IMR-90 (cell line): ENCODE measurements around the gene DTD1. TPM values are rescaled to one million over a fixed set of nuclear protein-coding genes. Genes with fewer than 3 reads are reported as not detected.

Experiments used
- ATAC-seq: fragments of 200-7000 bp; cut with Tn5 transposase; 2 replicates; pipeline ENCODE4 v1.9.1; 2020; ENCODE audit warnings: low read depth, mild to moderate bottlenecking, moderate library complexity
- BruUV-seq: library from RNA; stranded (reverse); fragments of 400-500 nt; replicated peaks from 2 replicates; lab custom pipeline; 2021; lab: Mats Ljungman, UMichigan
- CTCF ChIA-PET: fragments of 300-600 bp; formaldehyde crosslinking; extraction: SDS; loops from one replicate; lab custom pipeline; 2021; ENCODE audit warnings: antibody characterized with exemption; lab: Yijun Ruan, JAX
- POLR2A ChIA-PET: fragments of 300-600 bp; sonication (Branson Sonifier 250); formaldehyde crosslinking; loops from one replicate; lab custom pipeline; 2022; ENCODE audit warnings: antibody characterized with exemption; ENCODE audit not compliant: unreplicated experiment; lab: Charles Lee
- DNase-seq: peaks from one replicate; pipeline ENCODE4 v3.0.0; 2013
- H2AFZ ChIP-seq: replicated peaks from 2 replicates; pipeline ENCODE3; 2013; ENCODE audit warnings: low read length, mild to moderate bottlenecking; ENCODE audit not compliant: poor library complexity
- H2AK5ac ChIP-seq: 2 replicates; pipeline ENCODE4 v1.6.1; 2013; ENCODE audit warnings: low read depth, low read length, inconsistent platforms
- H2AK9ac ChIP-seq: replicated peaks from 2 replicates; pipeline ENCODE3; 2013; ENCODE audit warnings: mild to moderate bottlenecking, low read depth, low read length, moderate library complexity; ENCODE audit not compliant: poor library complexity
- H2BK120ac ChIP-seq: 2 replicates; pipeline ENCODE4 v1.6.1; 2013; ENCODE audit warnings: low read depth, low read length, inconsistent platforms
- H2BK15ac ChIP-seq: 3 replicates; pipeline ENCODE4 v1.6.1; 2013; ENCODE audit warnings: low read depth, low read length, inconsistent platforms
- H2BK20ac ChIP-seq: 2 replicates; pipeline ENCODE4 v1.6.1; 2013; ENCODE audit warnings: low read depth, mild to moderate bottlenecking, inconsistent platforms, low read length, moderate library complexity
- H2BK5ac ChIP-seq: 2 replicates; pipeline ENCODE4 v1.6.1; 2013; ENCODE audit warnings: mild to moderate bottlenecking, low read depth, low read length, inconsistent platforms; ENCODE audit not compliant: poor library complexity, severe bottlenecking
- H3K14ac ChIP-seq: replicated peaks from 2 replicates; pipeline ENCODE4 v1.6.1; 2013; ENCODE audit warnings: low read depth, low read length, inconsistent platforms
- H3K18ac ChIP-seq: 2 replicates; pipeline ENCODE4 v1.6.1; 2013; ENCODE audit warnings: low read depth, low read length, control low read depth
- H3K23ac ChIP-seq: 2 replicates; pipeline ENCODE4 v1.6.1; 2013; ENCODE audit warnings: low read depth, low read length, inconsistent platforms
- H3K27ac ChIP-seq: 2 replicates; pipeline ENCODE4 v1.5.1; 2013; ENCODE audit warnings: mild to moderate bottlenecking, control low read depth, low read length; ENCODE audit not compliant: insufficient read depth
- H3K27me3 ChIP-seq: 2 replicates; pipeline ENCODE4 v1.6.1; 2013; ENCODE audit warnings: low read length; ENCODE audit not compliant: control insufficient read depth, insufficient read depth
- H3K36me3 ChIP-seq: 2 replicates; pipeline ENCODE4 v1.6.1; 2013; ENCODE audit warnings: low read length, mixed read lengths; ENCODE audit not compliant: control insufficient read depth, insufficient read depth
- H3K4ac ChIP-seq: 2 replicates; pipeline ENCODE4 v1.6.1; 2013; ENCODE audit warnings: low read depth, low read length, inconsistent platforms
- H3K4me1 ChIP-seq: 2 replicates; pipeline ENCODE4 v1.6.1; 2013; ENCODE audit warnings: low read length, mixed read lengths; ENCODE audit not compliant: control insufficient read depth, insufficient read depth
- H3K4me2 ChIP-seq: 2 replicates; pipeline ENCODE4 v1.6.1; 2013; ENCODE audit warnings: low read depth, mild to moderate bottlenecking, control low read depth, low read length, moderate library complexity
- H3K4me3 ChIP-seq: 2 replicates; pipeline ENCODE4 v1.5.1; 2013; ENCODE audit warnings: low read depth, mild to moderate bottlenecking, control low read depth, low read length, moderate library complexity; ENCODE audit not compliant: insufficient read depth
- H3K56ac ChIP-seq: 2 replicates; pipeline ENCODE4 v1.6.1; 2013; ENCODE audit warnings: low read length, inconsistent platforms; ENCODE audit not compliant: insufficient read depth; ENCODE audit errors: extremely low read depth
- H3K79me1 ChIP-seq, 2 experiments: 2 replicates each; pipeline ENCODE4 v1.6.1; 2013; ENCODE audit warnings: low read length in 2 of 2, inconsistent platforms in 1 of 2, low read depth in 1 of 2
- H3K9ac ChIP-seq: 2 replicates; pipeline ENCODE4 v1.6.1; 2013; ENCODE audit warnings: low read depth, low read length, control low read depth
- H3K9me1 ChIP-seq: 2 replicates; pipeline ENCODE4 v1.6.1; 2013; ENCODE audit warnings: low read length, inconsistent platforms; ENCODE audit not compliant: insufficient read depth
- H3K9me3 ChIP-seq: 2 replicates; pipeline ENCODE4 v1.6.1; 2013; ENCODE audit warnings: low read length; ENCODE audit not compliant: control insufficient read depth, insufficient read depth
- H4K20me1 ChIP-seq: 2 replicates; pipeline ENCODE4 v1.6.1; 2013; ENCODE audit warnings: low read length, inconsistent platforms; ENCODE audit not compliant: insufficient read depth
- H4K5ac ChIP-seq: 2 replicates; pipeline ENCODE4 v1.6.1; 2013; ENCODE audit warnings: mild to moderate bottlenecking, low read depth, low read length, control low read depth
- H4K8ac ChIP-seq, 2 experiments: 2 replicates each; pipeline ENCODE4 v1.6.1; 2013; ENCODE audit warnings: low read depth in 2 of 2, low read length in 2 of 2, control low read depth in 1 of 2, inconsistent platforms in 1 of 2
- H4K91ac ChIP-seq: 2 replicates; pipeline ENCODE4 v1.6.1; 2013; ENCODE audit warnings: low read depth, low read length, inconsistent platforms; ENCODE audit not compliant: insufficient read depth
- BHLHE40 ChIP-seq: fragments of 150-350 bp; IDR thresholded peaks from 2 replicates; pipeline ENCODE4 v1.6.1; 2016; ENCODE audit warnings: mild to moderate bottlenecking, low read depth, low read length
- CEBPB ChIP-seq: IDR thresholded peaks from 2 replicates; pipeline ENCODE4 v1.6.1; 2012; ENCODE audit warnings: low read depth, low read length, improper control_type of control experiment
- CHD1 ChIP-seq: IDR thresholded peaks from 2 replicates; pipeline ENCODE4 v1.6.1; 2012; ENCODE audit warnings: low read depth, low read length, improper control_type of control experiment
- FOS ChIP-seq: fragments of 150-350 bp; IDR thresholded peaks from 2 replicates; pipeline ENCODE4 v1.6.1; 2016; ENCODE audit warnings: low read depth, low read length
- MAFK ChIP-seq: IDR thresholded peaks from 2 replicates; pipeline ENCODE4 v1.6.1; 2012; ENCODE audit warnings: low read depth, low read length, improper control_type of control experiment
- MAZ ChIP-seq: IDR thresholded peaks from 2 replicates; pipeline ENCODE4 v1.6.1; 2012; ENCODE audit warnings: low read depth, mild to moderate bottlenecking, low read length, improper control_type of control experiment, moderate library complexity, borderline replicate concordance
- MXI1 ChIP-seq: IDR thresholded peaks from 2 replicates; pipeline ENCODE4 v1.6.1; 2012; ENCODE audit warnings: low read depth, mild to moderate bottlenecking, low read length, moderate library complexity, borderline replicate concordance
- POLR2A ChIP-seq: IDR thresholded peaks from 2 replicates; pipeline ENCODE4 v1.6.1; 2012; ENCODE audit warnings: mild to moderate bottlenecking, low read depth, low read length
- RAD21 ChIP-seq: IDR thresholded peaks from 2 replicates; pipeline ENCODE4 v1.6.1; 2012; ENCODE audit warnings: low read length, improper control_type of control experiment
- RFX5 ChIP-seq: IDR thresholded peaks from 2 replicates; pipeline ENCODE4 v1.8.0; 2012; ENCODE audit warnings: low read depth, mild to moderate bottlenecking, low read length, moderate library complexity
- SMC3 ChIP-seq: fragments of 150-350 bp; IDR thresholded peaks from 2 replicates; pipeline ENCODE4 v1.6.1; 2016; ENCODE audit warnings: low read depth, mild to moderate bottlenecking, antibody characterized with exemption, low read length, moderate library complexity
- WGBS, 2 experiments: methylation state at CpG; one replicate each; pipeline versions ENCODE4 v1.1.5 to v1.1.7; 2013; ENCODE audit warnings: missing lambda C conversion rate in 2 of 2; ENCODE audit not compliant: insufficient read length in 1 of 2; ENCODE audit errors: extremely low coverage in 2 of 2; 5-methylcytosine and 5-hydroxymethylcytosine counted together
- dilution Hi-C: fragments of 300-500 bp; cut with HindIII; formaldehyde crosslinking; loops from one replicate; pipeline ENCODE4 v1.14.3; 2018; ENCODE audit warnings: low sequenced_read_pairs; ENCODE audit not compliant: unreplicated experiment
- in situ Hi-C: fragments of 300-500 bp; cut with MboI; formaldehyde crosslinking; loops from 3 replicates; pipeline ENCODE4 v1.14.3; 2019; ENCODE audit warnings: low sequenced_read_pairs, inconsistent platforms, mixed read lengths
- intact Hi-C: fragments of 100-400 bp; cut with micrococcal nuclease; formaldehyde crosslinking; loops from 2 replicates; pipeline ENCODE4 v1.10.0; 2022
- polyA plus RNA-seq, 3 experiments: library from polyadenylated mRNA; depleted of rRNA; stranded (reverse); fragments of >200 nt; gene quantifications; 2 replicates each; pipeline ENCODE4 v1.2.3, GENCODE V29; 2012; ENCODE audit warnings: low replicate concordance in 1 of 3
- total RNA-seq: library from RNA; depleted of rRNA; stranded (reverse); fragments of >200 nt; gene quantifications from 2 replicates; pipeline ENCODE4 v1.2.3, GENCODE V29; 2012
- TF ChIP-seq, protein P1 (sequence below): conservative IDR thresholded peaks from 2 replicates; pipeline ENCODE4 v1.5.1; 2012; ENCODE audit warnings: mild to moderate bottlenecking, low read depth, low read length, improper control_type of control experiment
- TF ChIP-seq, protein P2 (sequence below): fragments of 150-350 bp; IDR thresholded peaks from 2 replicates; pipeline ENCODE4 v1.6.1; 2017; ENCODE audit warnings: mild to moderate bottlenecking, antibody characterized with exemption, low read length, low read depth

Gene DTD1
- total and polyA plus RNA-seq, 2 of the 4 experiments (the other 2 are of a cell fraction), result 73.1 to 101 TPM

DNA sequence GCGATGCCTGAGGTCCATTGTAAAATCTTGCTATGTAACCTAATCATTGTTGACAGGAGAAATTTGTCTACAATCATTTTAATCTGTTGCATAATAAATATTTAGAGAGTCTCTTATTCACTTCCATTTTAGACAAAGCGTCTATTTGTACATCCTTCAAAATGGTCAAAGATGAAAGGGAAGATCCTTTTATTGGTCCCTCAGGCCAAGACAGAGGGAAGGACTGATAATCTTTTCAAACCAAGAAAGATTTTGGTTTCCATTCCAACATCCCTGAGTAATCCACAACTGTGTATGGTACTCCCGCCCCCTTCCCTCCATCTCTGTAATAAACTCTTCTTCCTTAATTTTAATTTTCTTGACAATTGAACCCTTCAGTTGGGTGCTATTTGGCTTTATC is 114.1 kb downstream of the DTD1 start:
- H3K9ac ChIP-seq, result no peak overlapping the region
- no peak overlapping the region for H2AK5ac ChIP-seq
- peaks cover 12 to 30% of the 10 kb centered on the region in 2 experiments; a peak in 3 of 4 replicates for H3K79me1 ChIP-seq
- no peaks in the 10 kb centered on the region for H4K20me1 ChIP-seq
- ATAC-seq, result no peak
- no peak overlapping the region for H3K4me2 ChIP-seq
- in situ Hi-C loops (no loop called here), intact Hi-C loops (no loop called here), dilution Hi-C loops (no loop called here)
- H2BK5ac ChIP-seq, result no peak overlapping the region
- no CpG with 5 or more reads among the region's 3 CpGs for WGBS, 2 experiments
- CTCF ChIA-PET, result no interaction called here
- no peak overlapping the region for H3K27ac ChIP-seq
- no peaks in the 10 kb centered on the region for H3K27me3 ChIP-seq
- H2AK9ac ChIP-seq, result no peak overlapping the region
- DNase-seq, result no peak
- no peak overlapping the region for H2BK15ac ChIP-seq
- H3K18ac ChIP-seq, result no peak overlapping the region
- no peak overlapping the region for H3K23ac ChIP-seq
- no peak overlapping the region for H2AFZ ChIP-seq
- no peak overlapping the region for H3K14ac ChIP-seq
- POLR2A ChIA-PET, result no interaction called here
- peaks cover 16% of the 10 kb centered on the region for H3K4me1 ChIP-seq
- no peak overlapping the region for H3K56ac ChIP-seq
- no peak overlapping the region for H4K5ac ChIP-seq
- no TSS peak for BruUV-seq
- H4K91ac ChIP-seq, result no peak overlapping the region
- H3K4ac ChIP-seq, result no peak overlapping the region
- H2BK20ac ChIP-seq, result no peak overlapping the region
- H2BK120ac ChIP-seq, result no peak overlapping the region
- no peaks in the 10 kb centered on the region for H3K9me3 ChIP-seq
- no peaks in the 10 kb centered on the region for H3K36me3 ChIP-seq
- H4K8ac ChIP-seq, result no peak overlapping the region
- H3K9me1 ChIP-seq, result peaks cover 3% of the 10 kb centered on the region
- TF ChIP-seq CEBPB (no peak), SMC3 (no peak), RAD21 (no peak), MXI1 (no peak), RFX5 (no peak), MAFK (no peak), MAZ (no peak), CHD1 (no peak), POLR2A (no peak), FOS (no peak), BHLHE40 (no peak)
- TF ChIP-seq, protein P1, sequence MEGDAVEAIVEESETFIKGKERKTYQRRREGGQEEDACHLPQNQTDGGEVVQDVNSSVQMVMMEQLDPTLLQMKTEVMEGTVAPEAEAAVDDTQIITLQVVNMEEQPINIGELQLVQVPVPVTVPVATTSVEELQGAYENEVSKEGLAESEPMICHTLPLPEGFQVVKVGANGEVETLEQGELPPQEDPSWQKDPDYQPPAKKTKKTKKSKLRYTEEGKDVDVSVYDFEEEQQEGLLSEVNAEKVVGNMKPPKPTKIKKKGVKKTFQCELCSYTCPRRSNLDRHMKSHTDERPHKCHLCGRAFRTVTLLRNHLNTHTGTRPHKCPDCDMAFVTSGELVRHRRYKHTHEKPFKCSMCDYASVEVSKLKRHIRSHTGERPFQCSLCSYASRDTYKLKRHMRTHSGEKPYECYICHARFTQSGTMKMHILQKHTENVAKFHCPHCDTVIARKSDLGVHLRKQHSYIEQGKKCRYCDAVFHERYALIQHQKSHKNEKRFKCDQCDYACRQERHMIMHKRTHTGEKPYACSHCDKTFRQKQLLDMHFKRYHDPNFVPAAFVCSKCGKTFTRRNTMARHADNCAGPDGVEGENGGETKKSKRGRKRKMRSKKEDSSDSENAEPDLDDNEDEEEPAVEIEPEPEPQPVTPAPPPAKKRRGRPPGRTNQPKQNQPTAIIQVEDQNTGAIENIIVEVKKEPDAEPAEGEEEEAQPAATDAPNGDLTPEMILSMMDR, result no peak
- TF ChIP-seq, protein P2, sequence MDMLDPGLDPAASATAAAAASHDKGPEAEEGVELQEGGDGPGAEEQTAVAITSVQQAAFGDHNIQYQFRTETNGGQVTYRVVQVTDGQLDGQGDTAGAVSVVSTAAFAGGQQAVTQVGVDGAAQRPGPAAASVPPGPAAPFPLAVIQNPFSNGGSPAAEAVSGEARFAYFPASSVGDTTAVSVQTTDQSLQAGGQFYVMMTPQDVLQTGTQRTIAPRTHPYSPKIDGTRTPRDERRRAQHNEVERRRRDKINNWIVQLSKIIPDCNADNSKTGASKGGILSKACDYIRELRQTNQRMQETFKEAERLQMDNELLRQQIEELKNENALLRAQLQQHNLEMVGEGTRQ, result no peak
- H3K4me3 ChIP-seq, result no peak overlapping the region
